ENCODE data around the gene FKBP3. TPM values are rescaled to one million over a fixed set of nuclear protein-coding genes. Genes with fewer than 3 reads are reported as not detected.
A peak's percentile ranks its signal among the peaks of the same experiment; 100 is the strongest.

Gene FKBP3
- total RNA-seq, 6 experiments from 2014 or later = 25.0 to 32.9 (median 27.2) TPM

DNA sequence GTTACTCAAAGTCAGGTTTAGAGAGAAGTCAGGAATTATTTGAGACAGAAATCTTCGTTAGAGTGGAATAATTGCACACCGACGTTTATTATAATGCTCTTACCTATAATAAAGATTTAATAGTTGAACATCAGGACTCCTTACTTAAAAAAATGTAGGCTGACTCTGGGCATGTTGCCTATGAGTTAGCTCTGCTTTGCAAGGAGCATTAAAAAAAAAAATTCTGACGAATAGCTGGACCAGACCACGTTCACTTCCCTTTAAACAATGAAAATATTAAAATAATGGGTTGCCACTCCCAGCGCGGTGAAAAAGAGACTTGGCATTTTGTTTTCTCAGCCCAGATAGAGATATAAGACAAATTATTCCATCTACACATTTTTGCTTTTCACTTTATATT lies 875 bp upstream of the FKBP3 start:
- intact Hi-C loops (cut with DNase I) = no loop called here
- Histone ChIP-seq H3K4me1 (peaks cover 0 to 11% (median 6%) of the 10 kb centered on the region in 4 donors), H3K4me3 (peak overlapping the region; percentile 57 to 83 (median 74)), H3K9me3 (no peaks in the 10 kb centered on the region), H3K27ac (peak overlapping the region; percentile 77 to 83 (median 78)), H3K27me3 (no peaks in the 10 kb centered on the region), H3K36me3 (no peaks in the 10 kb centered on the region)
- TF ChIP-seq, protein P1, sequence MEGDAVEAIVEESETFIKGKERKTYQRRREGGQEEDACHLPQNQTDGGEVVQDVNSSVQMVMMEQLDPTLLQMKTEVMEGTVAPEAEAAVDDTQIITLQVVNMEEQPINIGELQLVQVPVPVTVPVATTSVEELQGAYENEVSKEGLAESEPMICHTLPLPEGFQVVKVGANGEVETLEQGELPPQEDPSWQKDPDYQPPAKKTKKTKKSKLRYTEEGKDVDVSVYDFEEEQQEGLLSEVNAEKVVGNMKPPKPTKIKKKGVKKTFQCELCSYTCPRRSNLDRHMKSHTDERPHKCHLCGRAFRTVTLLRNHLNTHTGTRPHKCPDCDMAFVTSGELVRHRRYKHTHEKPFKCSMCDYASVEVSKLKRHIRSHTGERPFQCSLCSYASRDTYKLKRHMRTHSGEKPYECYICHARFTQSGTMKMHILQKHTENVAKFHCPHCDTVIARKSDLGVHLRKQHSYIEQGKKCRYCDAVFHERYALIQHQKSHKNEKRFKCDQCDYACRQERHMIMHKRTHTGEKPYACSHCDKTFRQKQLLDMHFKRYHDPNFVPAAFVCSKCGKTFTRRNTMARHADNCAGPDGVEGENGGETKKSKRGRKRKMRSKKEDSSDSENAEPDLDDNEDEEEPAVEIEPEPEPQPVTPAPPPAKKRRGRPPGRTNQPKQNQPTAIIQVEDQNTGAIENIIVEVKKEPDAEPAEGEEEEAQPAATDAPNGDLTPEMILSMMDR (IDR thresholded peaks at IDR 0.05) = no peak
- TF ChIP-seq POLR2A (IDR thresholded peaks at IDR 0.05) = no peak
- DNase-seq (no peak), ATAC-seq (no peak)
- WGBS (ENCODE audit: insufficient coverage, low coverage, low lambda C conversion rate, missing lambda C conversion rate) = 1% methylated on average over 7 of the region's 7 CpGs

DNA sequence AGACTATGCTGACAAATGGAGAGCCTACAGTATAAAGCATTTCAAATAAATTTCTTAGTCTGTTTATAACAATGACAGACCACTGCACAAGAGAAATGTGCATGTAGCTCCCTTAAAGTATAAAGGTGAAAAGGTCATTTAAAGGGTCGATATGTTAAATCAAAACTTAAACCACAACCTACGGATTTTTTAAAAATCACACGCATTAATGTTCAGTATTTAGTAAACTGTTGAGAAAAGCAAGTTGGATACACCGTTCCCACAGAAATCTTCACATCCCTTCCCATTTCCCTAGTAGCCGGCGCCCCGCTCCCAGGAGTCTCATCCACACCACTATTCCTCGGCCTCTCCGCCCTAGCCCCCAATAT lies 614 bp downstream of the FKBP3 start:
- Histone ChIP-seq H3K27me3 (no peaks in the 10 kb centered on the region), H3K4me1 (peaks cover 0 to 11% (median 6%) of the 10 kb centered on the region in 4 donors), H3K36me3 (peaks cover 0 to 2% (median 0%) of the 10 kb centered on the region in 4 donors), H3K4me3 (peak overlapping the region; percentile 57 to 83 (median 74)), H3K27ac (peak overlapping the region; percentile 77 to 83 (median 81)), H3K9me3 (no peaks in the 10 kb centered on the region)
- TF ChIP-seq, protein P1 (IDR thresholded peaks at IDR 0.05) = no peak
- TF ChIP-seq POLR2A (IDR thresholded peaks at IDR 0.05) = no peak
- peak in 3 of 4 donors; percentile 0 to 4 (median 4) for ATAC-seq
- intact Hi-C loops (cut with DNase I) = no loop called here
- 0% methylated on average over 9 of the region's 9 CpGs for WGBS (ENCODE audit: insufficient coverage, low coverage, low lambda C conversion rate, missing lambda C conversion rate)
- no peak for DNase-seq

DNA sequence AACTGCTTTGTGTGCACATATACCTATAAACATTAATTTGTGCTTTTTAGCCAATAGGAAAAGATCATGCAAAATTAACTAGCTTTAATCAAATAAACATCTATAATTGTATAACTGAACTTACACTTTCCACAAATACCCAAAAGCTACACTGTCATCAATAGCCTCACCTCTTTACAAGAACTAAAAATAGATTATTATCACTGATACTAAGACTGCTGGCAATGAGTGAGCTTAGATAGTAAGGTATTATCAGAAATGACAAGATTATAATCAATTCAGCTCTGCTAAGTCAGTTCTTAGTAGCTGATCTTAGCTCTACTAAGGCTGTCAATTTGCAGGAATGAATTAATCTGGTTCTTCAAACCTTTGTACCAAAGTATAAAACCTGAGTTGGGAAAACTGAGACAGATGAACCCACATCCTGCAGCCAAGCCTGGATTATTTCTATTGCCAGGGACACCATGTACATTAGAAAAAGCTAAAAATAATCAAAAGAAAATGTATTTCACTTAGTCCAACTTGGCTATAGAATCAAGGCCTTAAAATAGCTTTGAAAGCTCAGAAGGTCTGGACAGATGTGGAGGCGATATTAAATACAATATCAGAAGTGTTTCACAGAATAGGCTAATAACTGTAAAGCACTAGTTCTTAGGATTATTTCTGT lies 5.2 kb downstream of the FKBP3 start:
- no peak overlapping the region for H3K27ac ChIP-seq
- intact Hi-C loops (cut with DNase I) = no loop called here
- DNase-seq (no peak), ATAC-seq (no peak)
- no peaks in the 10 kb centered on the region for H3K4me1 ChIP-seq
- WGBS (ENCODE audit: insufficient coverage, low coverage, low lambda C conversion rate, missing lambda C conversion rate) = 100% methylated on average over 1 of the region's 1 CpG
- no peak overlapping the region for H3K4me3 ChIP-seq
- peaks cover 0 to 7% (median 0%) of the 10 kb centered on the region in 4 donors for H3K36me3 ChIP-seq
- TF ChIP-seq, protein P1 (IDR thresholded peaks at IDR 0.05) = no peak
- TF ChIP-seq POLR2A (IDR thresholded peaks at IDR 0.05) = no peak
- H3K9me3 ChIP-seq = no peaks in the 10 kb centered on the region
- H3K27me3 ChIP-seq = no peaks in the 10 kb centered on the region

- Histone ChIP-seq H3K27me3 (no peaks in the 10 kb centered on the region), H3K36me3 (peaks cover 0 to 10% (median 5%) of the 10 kb centered on the region in 4 donors), H3K4me3 (no peak overlapping the region), H3K4me1 (no peaks in the 10 kb centered on the region), H3K27ac (no peak overlapping the region), H3K9me3 (no peaks in the 10 kb centered on the region)
- DNase-seq = no peak
- WGBS (ENCODE audit: insufficient coverage, low coverage, low lambda C conversion rate, missing lambda C conversion rate) = 88% methylated on average over 1 of the region's 2 CpGs
- no peak for ATAC-seq
- intact Hi-C loops (cut with DNase I) = no loop called here
- TF ChIP-seq POLR2A (IDR thresholded peaks at IDR 0.05) = no peak
- TF ChIP-seq, protein P1 (IDR thresholded peaks at IDR 0.05) = no peak
Measured at GRCh38 chr14:45125754-45126153, 8.5 kb downstream of the FKBP3 start.
